GM12878 (cell line): ENCODE results near the gene ARHGAP44.

Experiments used
- TAF1 ChIP-seq: IDR thresholded peaks from 2 replicates; pipeline ENCODE4 v1.6.1; 2011; ENCODE audit warnings: mild to moderate bottlenecking, low read depth, low read length, borderline replicate concordance
- TF ChIP-seq, protein P1 (sequence below), 3 experiments: IDR thresholded peaks in 2 of 3; conservative IDR thresholded peaks in 1 of 3; 2 replicates each; pipeline ENCODE4 v1.5.1; 2011; ENCODE audit warnings: low read depth in 3 of 3, low read length in 3 of 3, mild to moderate bottlenecking in 3 of 3, control low read depth in 2 of 3, moderate library complexity in 2 of 3, inconsistent platforms in 1 of 3, mixed read lengths in 1 of 3; ENCODE audit not compliant: control insufficient read depth in 2 of 3, insufficient read depth in 1 of 3; ENCODE audit errors: extremely low read depth in 1 of 3

DNA sequence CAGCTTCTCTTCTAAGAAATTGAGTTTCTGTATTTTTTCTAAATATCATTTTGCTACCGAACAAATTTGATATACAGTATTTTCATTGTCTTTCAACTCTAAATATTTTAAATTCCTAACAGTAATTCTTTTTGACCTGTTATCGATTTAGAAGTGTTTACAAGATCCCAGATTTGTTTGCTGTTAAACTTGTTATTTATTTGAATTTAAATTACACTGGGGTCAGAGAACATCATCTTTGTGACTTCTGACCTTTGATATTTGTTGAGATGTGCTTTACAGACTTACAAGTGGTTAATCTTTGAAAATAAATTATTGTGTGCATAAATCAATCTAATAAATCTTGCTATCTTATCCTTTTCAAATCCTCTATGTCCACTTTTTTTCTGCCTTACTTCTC is 94.2 kb downstream of the ARHGAP44 start:
- TF ChIP-seq TAF1, result no peak
- TF ChIP-seq, protein P1, sequence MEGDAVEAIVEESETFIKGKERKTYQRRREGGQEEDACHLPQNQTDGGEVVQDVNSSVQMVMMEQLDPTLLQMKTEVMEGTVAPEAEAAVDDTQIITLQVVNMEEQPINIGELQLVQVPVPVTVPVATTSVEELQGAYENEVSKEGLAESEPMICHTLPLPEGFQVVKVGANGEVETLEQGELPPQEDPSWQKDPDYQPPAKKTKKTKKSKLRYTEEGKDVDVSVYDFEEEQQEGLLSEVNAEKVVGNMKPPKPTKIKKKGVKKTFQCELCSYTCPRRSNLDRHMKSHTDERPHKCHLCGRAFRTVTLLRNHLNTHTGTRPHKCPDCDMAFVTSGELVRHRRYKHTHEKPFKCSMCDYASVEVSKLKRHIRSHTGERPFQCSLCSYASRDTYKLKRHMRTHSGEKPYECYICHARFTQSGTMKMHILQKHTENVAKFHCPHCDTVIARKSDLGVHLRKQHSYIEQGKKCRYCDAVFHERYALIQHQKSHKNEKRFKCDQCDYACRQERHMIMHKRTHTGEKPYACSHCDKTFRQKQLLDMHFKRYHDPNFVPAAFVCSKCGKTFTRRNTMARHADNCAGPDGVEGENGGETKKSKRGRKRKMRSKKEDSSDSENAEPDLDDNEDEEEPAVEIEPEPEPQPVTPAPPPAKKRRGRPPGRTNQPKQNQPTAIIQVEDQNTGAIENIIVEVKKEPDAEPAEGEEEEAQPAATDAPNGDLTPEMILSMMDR (IDR thresholded peaks at IDR 0.05 in 2 of 3, conservative IDR thresholded peaks at IDR 0.05 in 1 of 3; ENCODE audit: control insufficient read depth in 2 of 3, extremely low read depth in 1 of 3, insufficient read depth in 1 of 3, low read depth in 3 of 3, low read length in 3 of 3), result no peak
